HG03103 (cell line): ENCODE results near the gene SMG7.

Source experiments
- ATAC-seq: cut with Tn5 transposase; IDR thresholded peaks from one replicate; pipeline ENCODE4 v1.9.1; 2021; ENCODE audit warnings: low read depth; ENCODE audit not compliant: unreplicated experiment

Gene SMG7

DNA sequence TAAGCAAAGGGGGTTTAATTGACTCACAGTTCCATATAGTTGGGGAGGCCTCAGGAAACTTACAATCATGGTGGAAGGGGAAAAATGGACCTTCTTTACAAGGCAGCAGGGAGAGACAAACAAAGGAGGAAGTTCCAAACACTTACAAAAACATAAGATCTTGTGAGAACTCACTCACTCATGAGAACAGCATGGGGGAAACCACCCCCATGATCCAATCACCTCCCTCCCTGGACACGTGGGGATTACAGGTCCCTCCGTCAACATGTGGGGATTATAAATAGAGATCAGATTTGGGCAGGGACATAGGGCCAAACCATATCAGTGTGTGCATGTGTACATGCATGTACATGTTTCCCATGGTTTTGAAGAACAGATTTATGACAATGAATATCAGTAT, 5.5 kb upstream of the SMG7 start:
- no peak for ATAC-seq

- ATAC-seq = no peak
Measured at GRCh38 chr1:183467687-183468086, 4.6 kb upstream of the SMG7 start.

DNA sequence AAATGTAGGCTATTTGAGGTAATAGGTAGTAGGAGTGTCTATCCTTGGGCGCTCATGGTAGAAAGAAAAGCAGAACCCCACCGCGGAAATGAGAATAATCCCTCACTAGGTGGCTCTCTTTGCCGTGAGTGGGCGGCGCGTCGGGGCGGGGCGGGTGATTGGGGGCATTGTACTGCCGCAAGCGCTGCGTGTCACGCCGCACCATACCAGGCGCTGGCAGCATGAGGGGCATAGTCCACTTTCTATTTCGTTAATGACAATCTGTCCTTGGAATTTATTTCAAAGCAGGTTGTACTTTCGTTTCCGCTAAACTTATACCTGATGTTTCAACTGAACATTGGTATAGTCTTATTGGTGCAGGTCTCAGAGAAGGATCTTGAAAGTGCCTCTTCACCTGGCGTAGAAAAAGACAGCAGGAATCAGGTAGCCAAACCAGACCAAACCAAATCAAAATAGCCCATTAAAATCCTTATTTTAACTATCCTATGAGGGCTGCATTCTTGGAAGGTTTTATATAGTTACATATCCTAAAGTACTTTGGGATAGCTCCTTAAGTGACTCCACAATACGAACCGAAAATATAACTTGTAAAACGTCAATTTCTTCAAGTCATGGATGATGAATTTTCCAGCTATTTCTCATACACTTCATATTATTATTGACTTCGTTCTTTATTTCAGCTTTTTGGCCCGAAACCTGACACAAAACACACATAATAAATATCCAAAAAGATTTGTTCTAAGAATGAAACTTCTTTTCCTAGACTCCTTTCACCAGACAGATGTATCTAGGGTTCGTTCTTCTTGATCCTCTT, 1.9 kb upstream of the SMG7 start:
- peak; percentile 37 for ATAC-seq

DNA sequence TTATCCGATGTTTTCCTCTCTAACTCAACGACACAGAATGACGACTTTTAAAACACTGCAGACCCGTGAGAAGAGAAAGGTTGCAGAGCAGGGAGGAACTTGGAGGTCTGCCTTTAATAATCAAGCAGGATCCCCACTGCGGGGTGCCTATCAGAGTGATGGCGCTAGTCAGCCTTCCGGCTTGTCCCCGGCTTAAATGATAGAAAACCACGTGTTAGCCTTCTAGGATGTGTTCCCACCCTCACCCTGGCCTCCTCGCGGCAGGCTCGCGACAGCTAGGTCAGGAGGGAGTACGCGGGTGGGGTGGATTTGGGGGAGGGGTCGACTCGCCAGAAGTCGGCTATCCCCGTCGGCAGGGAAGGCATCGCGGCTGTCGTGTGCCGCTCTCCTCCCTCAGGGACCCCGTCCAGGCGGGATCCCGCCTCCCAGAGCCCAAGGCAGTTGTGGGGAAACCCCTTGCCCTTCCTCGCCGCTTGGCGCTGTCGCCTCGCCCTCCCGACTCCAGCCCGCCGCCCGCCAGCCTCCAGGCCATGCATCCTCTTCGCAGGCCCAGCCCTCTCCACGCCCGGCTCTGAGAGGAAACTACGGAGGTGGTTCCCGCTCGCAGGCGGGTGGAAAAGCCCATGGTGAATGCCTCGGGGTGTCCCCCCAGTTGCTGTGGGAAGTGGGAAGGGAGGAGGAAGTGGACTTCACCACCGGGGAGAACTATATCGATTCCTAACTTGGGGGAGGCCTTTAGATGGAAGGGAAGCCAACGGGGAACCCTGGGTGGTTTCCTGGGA, 1.1 kb upstream of the SMG7 start:
- ATAC-seq = peak; percentile 13

DNA sequence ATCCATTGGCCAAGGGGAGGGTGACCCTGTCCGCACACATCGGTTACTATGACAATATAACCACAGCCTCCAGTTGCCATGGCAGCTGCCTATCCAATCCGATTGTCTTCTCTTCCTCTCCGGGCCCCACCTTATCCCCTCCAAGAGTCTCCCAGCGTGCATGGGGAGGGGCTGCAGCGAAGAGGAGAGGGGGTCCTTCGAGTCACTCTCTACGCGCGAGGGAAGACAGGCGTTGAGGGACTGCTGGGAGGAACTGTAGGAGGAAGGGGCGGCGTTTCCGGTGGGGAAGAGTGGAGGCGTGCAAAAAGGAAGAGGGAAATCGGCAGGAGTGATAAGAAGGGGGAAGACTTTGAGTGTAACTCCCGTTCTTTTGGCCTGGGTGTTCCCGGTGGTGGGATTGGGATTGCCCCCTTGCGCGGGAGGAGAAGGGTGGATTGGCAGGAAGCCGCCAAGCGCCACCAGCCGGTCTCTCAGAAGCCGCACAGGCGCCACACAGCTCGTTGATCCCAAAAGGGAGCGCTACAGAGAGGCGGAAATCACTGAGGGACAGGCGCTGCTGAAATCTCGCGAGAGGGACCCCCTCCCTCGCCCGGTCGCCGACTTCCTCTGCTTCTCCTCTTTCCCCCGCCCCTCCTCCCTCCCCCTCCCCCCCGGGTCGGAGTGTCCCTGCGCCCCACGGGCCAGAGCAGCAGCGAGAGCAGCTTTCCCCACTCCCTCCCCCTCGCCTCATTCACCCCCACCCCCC, 384 bp upstream of the SMG7 start:
- ATAC-seq = peak; percentile 38

- ATAC-seq = no peak
Measured at GRCh38 chr1:183473217-183473536, 878 bp downstream of the SMG7 start.

DNA sequence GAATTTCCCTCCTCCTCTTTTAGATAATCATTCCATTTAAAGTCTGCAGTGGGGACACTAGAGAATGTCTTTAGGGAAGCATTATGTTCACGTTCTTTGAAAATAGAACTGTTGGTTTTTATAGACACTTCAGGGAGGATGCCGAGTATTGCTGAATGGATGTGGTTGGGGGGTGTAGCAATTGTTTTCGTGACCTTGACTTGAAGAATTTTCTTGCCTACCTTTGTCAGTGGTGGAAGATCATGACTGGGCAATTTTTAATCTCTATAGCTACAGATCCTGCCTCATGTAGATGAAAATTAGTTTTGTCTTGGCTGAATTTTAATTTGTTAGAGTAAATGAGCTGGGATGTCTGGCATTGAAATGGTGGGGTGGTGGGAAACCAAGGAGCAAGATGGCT, 3.8 kb downstream of the SMG7 start:
- ATAC-seq = no peak

DNA sequence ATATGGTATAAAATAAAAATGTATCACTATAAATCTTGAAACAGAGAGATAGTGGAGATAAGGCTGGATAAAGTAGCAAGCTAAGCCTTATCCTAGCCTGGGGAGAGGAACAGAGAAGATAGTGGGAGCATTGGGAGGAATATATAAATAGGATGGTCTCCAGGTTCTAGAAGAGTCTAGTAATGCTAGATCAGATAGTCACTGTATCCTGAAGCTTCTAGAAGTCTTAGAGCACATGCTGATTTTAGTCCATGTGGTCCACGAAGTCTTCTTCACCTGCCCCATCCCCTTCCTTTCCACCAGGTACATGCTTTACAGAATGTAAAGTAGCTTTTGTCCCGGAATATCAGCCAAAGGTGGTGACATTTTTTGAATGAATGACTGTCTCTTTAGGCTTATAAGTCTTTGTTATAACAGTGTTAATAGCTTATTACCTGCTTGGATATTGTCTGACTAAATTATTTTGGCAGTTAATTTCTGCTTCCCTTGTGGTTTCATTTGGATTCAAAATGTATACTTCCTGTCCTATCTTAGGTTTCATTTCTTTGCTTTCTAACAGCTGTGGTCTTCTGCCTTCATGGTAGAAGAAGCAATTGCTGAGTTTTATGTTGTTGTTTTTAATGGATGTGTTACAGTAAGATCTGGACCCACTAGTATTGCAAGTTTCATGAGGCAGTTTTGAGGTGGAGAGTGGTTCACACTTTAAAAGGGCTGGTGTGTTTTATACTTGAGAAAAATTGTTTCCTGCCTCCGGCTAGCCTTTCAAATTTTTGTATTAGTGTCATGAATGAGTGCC, 5.9 kb downstream of the SMG7 start:
- peak; percentile 49 for ATAC-seq

GRCh38 chr1:183480971-183481441, 8.7 kb downstream of the SMG7 start:
- ATAC-seq = peak; percentile 64

DNA sequence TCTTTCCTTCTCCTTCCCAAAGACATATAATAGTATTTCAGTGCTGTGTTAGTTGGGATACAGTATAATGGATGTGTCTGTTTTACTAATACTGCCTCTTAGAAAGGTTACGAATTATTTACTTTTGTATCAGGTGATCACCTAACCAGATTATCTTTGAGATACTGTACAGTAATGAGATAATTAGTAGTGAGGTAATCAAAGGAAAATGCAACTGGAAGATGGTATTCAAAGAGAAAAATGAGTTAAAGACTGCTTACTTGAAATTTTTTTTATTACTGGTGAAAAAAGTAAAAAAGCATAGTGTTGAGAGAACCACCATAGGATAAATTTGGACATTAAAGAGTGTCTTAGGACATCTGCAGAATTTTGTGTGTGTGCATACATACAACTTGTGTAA, 10.9 kb downstream of the SMG7 start:
- no peak for ATAC-seq

- ATAC-seq = no peak
Measured at GRCh38 chr1:183484254-183484653, 12.0 kb downstream of the SMG7 start.

GRCh38 chr1:183484851-183485250, 12.6 kb downstream of the SMG7 start:
- no peak for ATAC-seq

DNA sequence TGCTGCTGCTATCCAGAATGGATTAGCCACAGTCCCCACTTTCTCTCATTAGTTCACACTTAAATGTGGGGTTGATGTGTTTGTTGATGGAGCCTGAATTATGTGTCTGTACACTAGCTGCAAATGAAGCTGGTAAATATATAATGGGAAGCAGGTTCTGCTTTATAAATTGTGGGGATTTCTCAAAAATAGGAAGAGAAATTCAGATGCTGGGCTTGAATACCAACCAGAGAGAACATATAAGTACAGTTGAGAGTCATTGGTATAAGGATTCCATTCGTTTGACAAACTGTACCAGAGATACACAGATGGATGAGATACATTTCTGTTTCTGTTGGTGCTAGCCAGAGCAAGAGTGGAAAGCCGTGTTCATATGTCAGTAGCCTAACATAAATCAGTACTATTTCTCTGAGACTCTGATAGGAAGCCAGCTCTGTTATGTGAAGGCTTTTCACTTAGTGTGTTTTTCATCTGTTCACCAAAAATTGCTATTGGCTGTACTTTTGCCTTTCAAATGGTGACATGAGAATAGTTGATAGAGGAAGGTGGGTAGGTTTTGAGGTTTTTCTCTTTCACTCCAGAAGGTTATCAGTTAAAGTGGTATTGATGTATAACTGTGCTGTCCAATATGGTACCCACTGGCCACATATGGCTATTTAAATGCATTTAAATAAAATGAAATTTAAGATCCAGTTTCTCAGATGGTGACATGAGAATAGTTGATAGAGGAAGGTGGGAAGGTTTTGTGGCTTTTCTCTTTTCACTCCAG, 15.6 kb downstream of the SMG7 start:
- ATAC-seq = no peak

DNA sequence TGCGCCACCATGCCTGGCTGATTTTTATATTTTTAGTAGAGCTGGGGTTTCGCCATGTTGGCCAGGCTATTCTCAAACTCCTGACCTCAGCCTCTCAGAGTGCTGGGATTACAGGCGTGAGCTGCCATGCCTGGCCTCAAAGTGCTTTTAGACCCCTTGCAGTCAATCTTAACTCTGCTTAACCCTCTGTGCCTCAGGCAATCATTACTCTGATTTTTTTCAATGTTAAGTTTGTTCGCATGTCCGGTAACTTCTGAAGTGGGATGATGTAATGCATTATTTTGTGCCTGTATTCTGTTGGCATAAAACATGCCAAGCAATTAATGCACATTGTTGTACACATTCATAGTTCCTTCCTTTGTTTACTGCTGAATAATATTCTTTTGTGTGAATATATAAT, 18.6 kb downstream of the SMG7 start:
- ATAC-seq = no peak

DNA sequence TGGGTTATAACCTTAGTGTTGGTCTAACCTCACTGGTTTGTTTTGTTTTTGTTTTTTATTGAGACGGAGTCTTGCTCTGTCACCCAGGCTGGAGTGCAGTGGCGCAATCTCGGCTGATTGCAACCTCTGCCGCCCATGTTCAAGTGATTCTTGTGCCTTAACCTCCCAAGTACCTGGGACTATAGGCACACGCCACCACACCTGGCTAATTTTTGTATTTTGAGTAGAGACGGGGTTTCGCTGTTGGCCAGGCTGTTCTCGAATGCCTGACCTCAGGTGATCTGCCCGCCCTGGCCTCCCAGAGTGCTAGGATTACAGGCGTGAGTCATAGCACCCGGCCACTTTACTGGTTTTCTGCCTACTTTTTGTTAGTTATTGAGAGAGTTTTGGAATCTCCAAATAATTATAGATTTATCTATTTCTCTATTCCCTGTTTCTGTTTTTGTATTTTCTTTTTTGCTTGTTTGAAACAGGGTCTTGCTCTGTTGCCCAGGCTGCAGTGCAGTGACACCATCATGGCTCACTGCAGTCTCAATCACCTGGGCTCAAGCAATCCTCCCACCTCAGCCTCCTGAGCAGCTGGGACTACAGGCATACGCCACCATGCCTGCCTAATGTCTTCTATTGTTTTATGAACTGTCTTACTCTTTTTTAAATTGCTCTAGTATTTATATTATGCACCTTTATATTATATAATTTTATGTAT, 21.4 kb downstream of the SMG7 start:
- ATAC-seq = no peak

GRCh38 chr1:183495420-183495819, 23.1 kb downstream of the SMG7 start:
- no peak for ATAC-seq

GRCh38 chr1:183497218-183497617, 24.9 kb downstream of the SMG7 start:
- ATAC-seq = no peak

GRCh38 chr1:183498342-183498991, 26.2 kb downstream of the SMG7 start:
- no peak for ATAC-seq
